ENCODE results near the gene KIAA0513.

DNA sequence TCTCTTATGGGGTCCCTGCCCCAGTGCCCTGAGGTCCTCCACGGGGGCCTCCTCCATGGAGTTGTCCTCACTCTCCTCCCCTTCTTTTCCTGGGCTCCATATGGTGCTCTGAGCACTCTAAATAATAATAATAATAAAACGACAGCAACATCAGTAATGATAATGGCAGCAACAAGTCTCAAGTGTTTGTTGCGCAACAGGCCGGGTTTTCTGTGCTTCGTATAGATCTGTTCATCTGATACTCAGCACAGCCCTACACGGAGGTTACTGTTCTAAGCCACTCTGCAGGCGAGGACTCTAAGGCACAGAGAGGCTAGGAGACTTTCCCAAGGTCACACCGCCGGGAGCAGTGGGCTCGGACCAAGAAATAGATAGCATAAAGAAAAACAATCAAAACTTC lies 71.0 kb downstream of the KIAA0513 start:
- no peak for TF ChIP-seq CTCF (IDR thresholded peaks at IDR 0.05)
- no peak for TF ChIP-seq POLR2AphosphoS5 (IDR thresholded peaks at IDR 0.05; ENCODE audit: low read depth, low read length)
